Measurements from ENCODE around the gene PIPOX.

PIPOX gene

DNA sequence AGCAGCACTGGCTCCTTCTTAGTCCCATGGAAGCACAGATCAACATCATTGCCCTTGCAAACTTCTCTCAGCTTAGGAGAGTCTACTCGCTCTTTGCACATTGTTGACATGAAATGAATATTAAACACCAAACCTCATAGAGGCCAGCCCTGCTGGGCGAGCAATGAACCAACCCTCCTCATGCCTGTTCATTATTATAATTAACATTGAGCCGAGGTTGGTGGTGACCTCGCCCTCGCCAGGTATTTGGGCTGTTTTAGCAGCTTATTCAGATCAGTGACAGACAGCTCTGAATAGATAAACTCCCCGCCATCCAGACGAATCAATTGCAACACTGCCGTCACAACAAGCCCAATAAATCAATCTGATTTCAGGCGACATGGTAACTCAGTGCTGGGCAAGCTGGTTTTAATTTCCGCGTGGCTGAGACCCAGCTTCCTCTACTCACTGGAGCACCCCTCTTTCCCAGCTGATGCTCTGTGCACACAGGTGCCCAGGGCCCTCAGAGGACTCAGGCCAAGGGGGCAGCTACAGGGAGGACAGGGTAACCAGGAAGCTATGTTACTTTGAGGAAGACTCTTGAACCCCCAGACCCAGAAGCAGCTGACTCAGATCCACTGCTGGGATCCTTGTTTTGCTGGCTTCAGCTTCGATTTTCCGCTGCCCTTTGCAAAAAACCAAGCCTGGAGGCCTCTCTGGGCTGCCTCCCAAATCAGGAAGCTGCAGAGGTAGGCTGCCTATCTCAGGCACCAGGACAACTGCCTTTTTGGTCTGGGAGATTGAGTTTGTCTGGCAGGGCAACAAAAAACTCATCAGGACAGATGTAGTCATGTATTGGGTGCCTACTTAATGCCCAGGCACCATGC is 26.4 kb upstream of the PIPOX start:
- CTCF ChIA-PET = interaction anchor here (0.5 to 1.3 kb wide), 4 partner anchors 22 to 100 kb away, joined by 3 to 5 read pairs (median 4); no protein-coding TSS in a partner anchor
- TF ChIP-seq, protein P1, sequence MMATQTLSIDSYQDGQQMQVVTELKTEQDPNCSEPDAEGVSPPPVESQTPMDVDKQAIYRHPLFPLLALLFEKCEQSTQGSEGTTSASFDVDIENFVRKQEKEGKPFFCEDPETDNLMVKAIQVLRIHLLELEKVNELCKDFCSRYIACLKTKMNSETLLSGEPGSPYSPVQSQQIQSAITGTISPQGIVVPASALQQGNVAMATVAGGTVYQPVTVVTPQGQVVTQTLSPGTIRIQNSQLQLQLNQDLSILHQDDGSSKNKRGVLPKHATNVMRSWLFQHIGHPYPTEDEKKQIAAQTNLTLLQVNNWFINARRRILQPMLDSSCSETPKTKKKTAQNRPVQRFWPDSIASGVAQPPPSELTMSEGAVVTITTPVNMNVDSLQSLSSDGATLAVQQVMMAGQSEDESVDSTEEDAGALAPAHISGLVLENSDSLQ (IDR thresholded peaks at IDR 0.05) = no peak
- TF ChIP-seq SP1 (IDR thresholded peaks at IDR 0.05) (no peak), BHLHE40 (IDR thresholded peaks at IDR 0.05; ENCODE audit: borderline replicate concordance) (no peak), FOXA1 (IDR thresholded peaks at IDR 0.05) (no peak), LEF1 (IDR thresholded peaks at IDR 0.05; ENCODE audit: borderline replicate concordance) (no peak), SUZ12 (IDR thresholded peaks at IDR 0.05) (no peak), ELF4 (IDR thresholded peaks at IDR 0.05) (no peak)
- no peak for DNase-seq (ENCODE audit: extremely low spot score)
- POLR2A ChIA-PET = interaction anchor here (1.5 kb wide), 1 partner anchor 15 kb away, joined by 4 read pairs; no protein-coding TSS in a partner anchor

DNA sequence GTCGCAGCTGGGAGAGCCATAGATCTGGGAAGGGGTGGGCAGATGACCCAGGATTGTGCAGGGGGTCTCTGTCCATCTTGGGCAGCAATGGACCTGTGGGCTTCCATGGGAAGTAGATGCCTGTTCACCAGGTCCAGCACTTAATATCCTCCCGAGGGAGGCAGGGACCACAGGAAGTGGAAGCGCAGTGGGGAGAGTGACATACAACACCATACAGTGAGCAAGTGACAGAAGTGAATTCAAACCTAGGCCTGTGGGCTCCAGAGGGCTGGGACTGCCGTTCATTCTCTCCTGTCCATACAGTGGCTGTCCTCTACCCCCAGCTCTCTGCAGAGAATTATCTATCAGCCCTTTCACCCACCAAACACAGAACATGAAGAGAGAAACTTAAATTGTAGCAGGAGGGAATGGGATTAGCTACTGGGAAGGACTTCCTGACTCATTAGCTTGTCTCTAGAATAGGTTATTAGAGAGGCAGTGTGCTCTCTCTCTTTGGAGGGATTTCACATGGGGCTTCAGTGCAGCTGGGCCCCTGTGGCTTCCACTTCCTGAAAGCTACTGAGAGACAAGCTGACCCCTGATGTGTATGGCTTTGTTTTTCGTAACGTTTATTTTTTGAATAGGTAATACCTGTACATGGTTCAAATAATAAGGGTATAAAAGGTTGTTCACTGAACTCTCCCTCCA is 24.0 kb upstream of the PIPOX start:
- TF ChIP-seq TARDBP (IDR thresholded peaks at IDR 0.05) (no peak), SUZ12 (IDR thresholded peaks at IDR 0.05) (no peak), BHLHE40 (IDR thresholded peaks at IDR 0.05; ENCODE audit: borderline replicate concordance) (no peak), FOXK2 (IDR thresholded peaks at IDR 0.05) (no peak), CTBP1 (IDR thresholded peaks at IDR 0.05; ENCODE audit: borderline replicate concordance) (no peak), SP1 (IDR thresholded peaks at IDR 0.05) (no peak), NFRKB (IDR thresholded peaks at IDR 0.05) (no peak), L3MBTL2 (conservative IDR thresholded peaks at IDR 0.05) (no peak), ELF4 (IDR thresholded peaks at IDR 0.05) (no peak), LEF1 (IDR thresholded peaks at IDR 0.05; ENCODE audit: borderline replicate concordance) (no peak), ARNT (IDR thresholded peaks at IDR 0.05) (no peak), FOXA1 (IDR thresholded peaks at IDR 0.05) (no peak)
- TF ChIP-seq, protein P1 (IDR thresholded peaks at IDR 0.05) = no peak
- ChIA-PET POLR2A (no interaction called here), CTCF (interaction anchor here (1.2 kb wide), 1 partner anchor 54 kb away, joined by 6 read pairs; no protein-coding TSS in a partner anchor)
- no peak for DNase-seq (ENCODE audit: extremely low spot score)

DNA sequence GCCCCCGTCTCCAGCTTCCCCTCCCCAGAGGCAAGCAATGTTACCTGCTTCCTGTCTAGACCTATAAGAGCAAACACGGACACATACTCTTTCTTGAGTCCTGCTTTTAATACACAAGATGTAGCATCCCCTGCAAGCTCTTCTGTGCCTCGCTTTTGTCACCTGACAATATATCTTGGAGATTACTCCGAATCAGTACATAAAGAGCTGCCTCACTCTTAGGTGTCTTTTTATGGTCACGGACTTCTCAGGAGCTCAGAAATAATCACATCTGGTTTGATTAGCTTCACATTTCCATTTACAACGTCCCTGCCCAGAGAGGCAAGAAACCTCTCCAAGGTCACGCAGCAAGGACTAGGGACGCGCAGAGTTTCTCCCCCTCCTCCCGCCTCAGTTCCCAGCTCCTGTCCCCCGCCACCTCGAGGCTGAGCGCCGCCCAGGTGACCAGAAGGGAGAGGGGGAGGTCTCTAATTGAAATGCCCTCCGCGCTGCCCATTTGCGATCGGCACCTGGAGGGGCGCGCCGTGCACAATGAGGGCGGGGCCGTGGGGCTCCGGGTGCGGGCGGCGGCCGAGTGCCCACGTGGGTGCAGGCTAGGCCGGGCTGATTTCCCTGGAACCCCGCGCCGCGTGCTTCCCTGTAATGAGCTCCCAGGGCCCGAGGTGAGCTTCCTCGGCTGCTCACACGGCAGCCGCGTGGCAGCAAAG is 23.3 kb upstream of the PIPOX start:
- ChIA-PET CTCF (interaction anchor here (1.2 kb wide), 1 partner anchor 55 kb away, joined by 6 read pairs; no protein-coding TSS in a partner anchor), POLR2A (no interaction called here)
- DNase-seq (ENCODE audit: extremely low spot score) = no peak
- TF ChIP-seq SP1 (IDR thresholded peaks at IDR 0.05) (no peak), TARDBP (IDR thresholded peaks at IDR 0.05) (no peak), ELF4 (IDR thresholded peaks at IDR 0.05) (no peak), NFRKB (IDR thresholded peaks at IDR 0.05) (no peak), FOXK2 (IDR thresholded peaks at IDR 0.05) (no peak), ZNF384 (IDR thresholded peaks at IDR 0.05) (no peak), HDGF (IDR thresholded peaks at IDR 0.05; ENCODE audit: borderline replicate concordance) (no peak), BHLHE40 (IDR thresholded peaks at IDR 0.05; ENCODE audit: borderline replicate concordance) (no peak), SUZ12 (IDR thresholded peaks at IDR 0.05) (no peak), LEF1 (IDR thresholded peaks at IDR 0.05; ENCODE audit: borderline replicate concordance) (no peak), CTBP1 (IDR thresholded peaks at IDR 0.05; ENCODE audit: borderline replicate concordance) (no peak), FOXM1 (IDR thresholded peaks at IDR 0.05; ENCODE audit: borderline replicate concordance) (no peak), ARNT (IDR thresholded peaks at IDR 0.05) (no peak), L3MBTL2 (conservative IDR thresholded peaks at IDR 0.05) (no peak), FOXA1 (IDR thresholded peaks at IDR 0.05) (no peak)
- TF ChIP-seq, protein P1 (IDR thresholded peaks at IDR 0.05) = no peak

DNA sequence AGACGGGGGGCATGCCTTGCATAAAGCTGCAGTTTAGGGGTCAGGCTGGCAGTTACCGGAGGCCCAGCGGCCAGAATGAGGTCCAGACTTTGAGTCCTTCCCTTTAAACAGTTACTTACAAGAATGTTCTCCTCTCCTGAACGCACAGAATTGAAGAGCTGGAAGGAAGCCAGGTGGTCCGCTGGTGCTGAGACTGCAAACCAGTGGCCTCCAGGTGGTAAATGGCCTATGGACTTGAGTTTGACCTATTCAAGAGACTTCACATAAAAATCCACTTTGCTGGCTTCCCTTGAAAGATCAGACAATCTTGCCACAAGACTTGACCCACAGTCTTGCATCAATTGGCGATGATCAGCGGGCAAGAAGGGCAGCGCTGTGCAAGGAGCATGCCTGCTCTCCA is 22.4 kb upstream of the PIPOX start:
- ChIA-PET POLR2A (no interaction called here), CTCF (no interaction called here)
- no peak for DNase-seq (ENCODE audit: extremely low spot score)
- TF ChIP-seq TARDBP (IDR thresholded peaks at IDR 0.05) = no peak
- no peak for TF ChIP-seq CTBP1 (IDR thresholded peaks at IDR 0.05; ENCODE audit: borderline replicate concordance)
- TF ChIP-seq, protein P1 (IDR thresholded peaks at IDR 0.05) = no peak
- TF ChIP-seq L3MBTL2 (conservative IDR thresholded peaks at IDR 0.05) = no peak
- TF ChIP-seq FOXA1 (IDR thresholded peaks at IDR 0.05) = no peak
- TF ChIP-seq LEF1 (IDR thresholded peaks at IDR 0.05; ENCODE audit: borderline replicate concordance) = no peak
- no peak for TF ChIP-seq FOXM1 (IDR thresholded peaks at IDR 0.05; ENCODE audit: borderline replicate concordance)
- no peak for TF ChIP-seq BHLHE40 (IDR thresholded peaks at IDR 0.05; ENCODE audit: borderline replicate concordance)
- TF ChIP-seq SUZ12 (IDR thresholded peaks at IDR 0.05) = no peak
- no peak for TF ChIP-seq SP1 (IDR thresholded peaks at IDR 0.05)
- TF ChIP-seq ZNF384 (IDR thresholded peaks at IDR 0.05) = no peak
- no peak for TF ChIP-seq ELF4 (IDR thresholded peaks at IDR 0.05)
- TF ChIP-seq NFRKB (IDR thresholded peaks at IDR 0.05) = no peak
- no peak for TF ChIP-seq ARNT (IDR thresholded peaks at IDR 0.05)
- no peak for TF ChIP-seq HDGF (IDR thresholded peaks at IDR 0.05; ENCODE audit: borderline replicate concordance)
- TF ChIP-seq FOXK2 (IDR thresholded peaks at IDR 0.05) = no peak

All from HEK293T (cell line).